Measurements from ENCODE around the gene CBX2. TPM values are rescaled to one million over a fixed set of nuclear protein-coding genes. Genes with fewer than 3 reads are reported as not detected.

The CBX2 gene
- total RNA-seq, 1 donor from 2014 or later: 53.5 TPM

- Histone ChIP-seq H3K9me3 (ENCODE audit: low read depth) (no peaks in the 10 kb centered on the region), H4K20me1 (ENCODE audit: low read depth) (peaks cover 34% of the 10 kb centered on the region), H3K4me2 (peak overlapping the region; percentile 77), H3F3A (ENCODE audit: low read depth) (peaks cover 50% of the 10 kb centered on the region), H3K9ac (no peak overlapping the region), H2AFZ (replicated peaks) (no peak overlapping the region), H3K4me1 (peaks cover 47% of the 10 kb centered on the region), H3K4me3 (peak overlapping the region; percentile 38), H3K79me2 (ENCODE audit: low read depth) (no peaks in the 10 kb centered on the region), H3K36me3 (no peaks in the 10 kb centered on the region), H3K27me3 (peaks cover 97% of the 10 kb centered on the region), H3K27ac (no peak overlapping the region)
- peak; percentile 57 for DNase-seq (ENCODE audit: low spot score)
- peaks cover 36% of the 10 kb centered on the region for H3K4me1 Mint-ChIP-seq
- H3K9me3 Mint-ChIP-seq: no peaks in the 10 kb centered on the region
- H3K4me3 Mint-ChIP-seq: peak overlapping the region; percentile 84
- peak overlapping the region; percentile 88 for H3K27ac Mint-ChIP-seq
- no peaks in the 10 kb centered on the region for H3K36me3 Mint-ChIP-seq
- TF ChIP-seq EZH2 (IDR thresholded peaks at IDR 0.05) (peak; percentile 84), EZH2phosphoT487 (IDR thresholded peaks at IDR 0.05) (peak; percentile 75), CTCF (IDR thresholded peaks at IDR 0.05) (peak; percentile 33)
- peaks cover 56% of the 10 kb centered on the region for H3K27me3 Mint-ChIP-seq (ENCODE audit: insufficient read depth, low read depth)
These were observed 33.3 kb downstream of the CBX2 start for GRCh38 chr17:79811011-79811867.

GRCh38 chr17:79811868-79812352, 34.0 kb downstream of the CBX2 start:
- Histone ChIP-seq H3K9ac (no peak overlapping the region), H4K20me1 (ENCODE audit: low read depth) (peaks cover 30% of the 10 kb centered on the region), H3K27ac (no peak overlapping the region), H3K4me3 (peak overlapping the region; percentile 38), H3K27me3 (peaks cover 97% of the 10 kb centered on the region), H2AFZ (replicated peaks) (no peak overlapping the region), H3K36me3 (no peaks in the 10 kb centered on the region), H3K4me2 (peak overlapping the region; percentile 77), H3K4me1 (peaks cover 44% of the 10 kb centered on the region), H3F3A (ENCODE audit: low read depth) (peaks cover 47% of the 10 kb centered on the region), H3K9me3 (ENCODE audit: low read depth) (no peaks in the 10 kb centered on the region), H3K79me2 (ENCODE audit: low read depth) (no peaks in the 10 kb centered on the region)
- Mint-ChIP-seq H3K4me1 (peaks cover 30% of the 10 kb centered on the region), H3K27me3 (ENCODE audit: insufficient read depth, low read depth) (peaks cover 55% of the 10 kb centered on the region), H3K4me3 (peak overlapping the region; percentile 84), H3K9me3 (no peaks in the 10 kb centered on the region), H3K36me3 (no peaks in the 10 kb centered on the region), H3K27ac (peak overlapping the region; percentile 80)
- TF ChIP-seq EZH2phosphoT487 (IDR thresholded peaks at IDR 0.05) (peak; percentile 97), EZH2 (IDR thresholded peaks at IDR 0.05) (no peak)
- DNase-seq (ENCODE audit: low spot score): peak; percentile 36

- peak; percentile 98 for TF ChIP-seq EZH2 (IDR thresholded peaks at IDR 0.05)
- peak; percentile 96 for TF ChIP-seq EZH2phosphoT487 (IDR thresholded peaks at IDR 0.05)
- no peak for TF ChIP-seq CTCF (IDR thresholded peaks at IDR 0.05)
- Histone ChIP-seq H3K4me3 (peak overlapping the region; percentile 40), H3F3A (ENCODE audit: low read depth) (peaks cover 46% of the 10 kb centered on the region), H4K20me1 (ENCODE audit: low read depth) (peaks cover 25% of the 10 kb centered on the region), H3K4me2 (peak overlapping the region; percentile 75), H3K79me2 (ENCODE audit: low read depth) (no peaks in the 10 kb centered on the region), H2AFZ (replicated peaks) (no peak overlapping the region), H3K36me3 (no peaks in the 10 kb centered on the region), H3K9me3 (ENCODE audit: low read depth) (no peaks in the 10 kb centered on the region), H3K27me3 (peaks cover 97% of the 10 kb centered on the region), H3K27ac (no peak overlapping the region), H3K9ac (no peak overlapping the region), H3K4me1 (peaks cover 44% of the 10 kb centered on the region)
- DNase-seq (ENCODE audit: low spot score): peak; percentile 44
- Mint-ChIP-seq H3K4me1 (peaks cover 28% of the 10 kb centered on the region), H3K27me3 (ENCODE audit: insufficient read depth, low read depth) (peaks cover 54% of the 10 kb centered on the region), H3K4me3 (peak overlapping the region; percentile 84), H3K9me3 (no peaks in the 10 kb centered on the region), H3K27ac (peak overlapping the region; percentile 80), H3K36me3 (peaks cover 1% of the 10 kb centered on the region)
These were observed 34.7 kb downstream of the CBX2 start for GRCh38 chr17:79812353-79813258.
